ENCODE data around the gene TPRN.

The TPRN gene

DNA sequence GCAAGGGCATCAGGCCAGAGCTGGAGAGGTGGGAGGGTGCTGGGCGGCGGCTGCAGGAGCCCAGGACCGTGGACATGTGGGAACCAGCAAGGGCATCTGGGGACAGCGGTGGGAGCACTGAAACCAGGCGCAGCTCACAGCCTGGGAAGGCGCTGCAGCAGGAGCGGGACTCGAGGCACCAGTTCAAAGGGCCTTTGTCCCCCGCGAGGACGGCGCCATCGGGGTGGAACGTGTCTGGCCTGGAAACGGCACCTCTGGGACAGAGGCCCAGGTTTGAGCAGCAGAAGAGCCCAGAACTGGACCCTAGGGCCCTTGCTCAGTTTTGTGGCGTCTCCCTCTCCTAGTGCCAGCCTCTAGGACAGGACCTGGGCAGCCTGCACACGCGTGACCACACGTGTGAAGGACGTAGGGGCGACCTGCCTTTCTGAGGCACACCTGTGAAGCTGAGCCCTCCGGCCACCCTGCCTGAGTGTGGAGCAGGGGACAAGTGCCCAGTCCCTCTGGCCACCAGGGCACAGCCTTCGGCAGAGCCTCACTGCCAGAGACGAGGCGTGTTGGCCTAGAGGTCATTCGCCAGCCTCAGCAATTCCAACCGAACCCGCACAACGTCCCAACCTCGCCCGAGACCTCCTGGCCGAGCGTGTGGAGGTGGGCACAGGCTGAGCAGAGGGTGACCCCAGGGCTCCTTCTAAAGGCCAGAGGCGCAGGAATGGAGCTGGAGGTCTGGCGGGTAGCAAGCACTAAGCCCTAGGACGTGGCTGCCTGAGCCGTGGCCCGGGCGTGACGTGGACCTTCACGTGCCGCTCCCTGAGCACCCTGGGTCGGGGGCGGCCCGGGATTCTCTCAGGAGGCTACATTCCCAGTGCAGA lies 26.5 kb downstream of the TPRN start:
- no peak for DNase-seq (ENCODE audit: low read depth in 2 of 2, low spot score in 1 of 2)

DNA sequence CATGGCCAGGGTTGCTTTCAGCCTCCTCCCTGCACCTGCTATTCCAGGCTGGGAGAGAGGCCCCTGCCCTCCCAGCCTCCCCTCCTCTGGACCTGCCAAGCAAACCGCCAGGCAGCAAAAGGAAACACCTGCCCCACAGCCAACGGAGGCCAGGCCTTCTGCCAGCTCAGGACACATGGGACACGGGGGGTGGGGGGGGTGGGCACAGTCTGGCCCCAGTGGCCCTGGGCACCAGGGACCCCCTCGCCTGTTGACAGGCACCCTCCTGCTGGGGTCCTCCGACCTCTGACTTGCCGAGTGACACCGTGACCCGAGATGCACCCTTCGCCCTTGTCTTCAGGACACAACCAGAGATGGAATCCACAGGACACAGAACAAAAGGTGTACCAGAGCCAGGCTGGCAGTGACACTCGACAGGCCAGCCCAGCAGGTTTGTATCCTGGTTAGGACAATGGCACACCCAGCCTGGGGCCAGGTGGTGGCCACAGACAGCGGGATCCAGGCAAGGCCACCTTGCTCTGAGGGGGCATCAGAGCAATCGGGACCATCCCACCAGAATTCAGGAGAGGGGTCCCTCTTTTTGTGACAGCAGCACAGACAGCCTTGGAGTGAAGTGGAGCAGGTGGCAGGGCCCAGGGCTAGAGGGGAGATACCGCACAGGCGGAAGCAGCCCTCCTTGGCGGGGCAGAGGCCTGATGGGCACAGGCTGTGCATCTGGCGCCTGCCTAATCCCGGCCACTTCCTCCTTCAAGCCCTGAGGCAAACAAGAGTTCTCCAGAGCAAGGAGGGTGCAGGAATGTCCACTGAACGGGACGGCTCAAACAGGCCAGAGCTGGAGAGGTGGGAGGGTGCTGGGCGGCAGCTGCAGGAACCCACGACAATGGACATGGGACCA lies 27.4 kb downstream of the TPRN start:
- no peak for DNase-seq (ENCODE audit: low read depth in 2 of 2, low spot score in 1 of 2)

DNA sequence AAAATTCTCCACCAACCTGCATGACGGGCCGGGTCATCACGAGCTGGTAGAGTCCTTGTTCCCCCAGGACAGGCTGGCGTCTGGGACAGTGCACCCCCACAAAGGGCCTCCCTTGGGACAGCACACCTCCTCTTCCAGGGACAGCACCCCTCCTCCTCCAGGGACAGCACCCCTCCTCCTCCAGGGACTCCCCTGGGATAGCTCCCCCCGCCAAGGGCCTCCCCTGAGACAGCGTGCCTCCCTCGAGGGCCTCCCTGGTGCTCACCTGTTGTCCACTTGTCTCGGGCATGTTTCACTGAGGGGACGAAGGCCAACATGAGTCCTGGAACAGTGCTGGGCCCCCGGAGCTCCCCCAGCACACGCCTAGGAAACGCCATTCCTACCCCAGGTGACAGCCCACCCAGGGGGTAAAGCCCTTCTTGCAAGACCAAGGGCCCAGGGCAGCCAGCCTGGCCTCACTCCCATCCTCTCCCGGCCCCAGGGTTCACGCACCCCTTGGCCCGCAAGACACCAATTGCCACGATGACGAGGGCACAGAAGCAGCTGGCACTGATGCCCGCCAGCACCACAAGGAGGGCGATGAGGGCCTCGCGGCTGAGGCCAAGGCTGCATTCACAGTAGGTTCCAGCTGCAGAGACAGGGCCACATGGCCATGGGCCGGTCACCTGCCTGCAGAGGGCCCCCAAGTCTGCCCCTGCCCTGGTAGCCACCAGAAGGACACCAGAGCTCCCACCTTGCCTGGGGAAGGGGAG lies 29.2 kb downstream of the TPRN start:
- no peak for DNase-seq (ENCODE audit: low read depth in 2 of 2, low spot score in 1 of 2)

DNA sequence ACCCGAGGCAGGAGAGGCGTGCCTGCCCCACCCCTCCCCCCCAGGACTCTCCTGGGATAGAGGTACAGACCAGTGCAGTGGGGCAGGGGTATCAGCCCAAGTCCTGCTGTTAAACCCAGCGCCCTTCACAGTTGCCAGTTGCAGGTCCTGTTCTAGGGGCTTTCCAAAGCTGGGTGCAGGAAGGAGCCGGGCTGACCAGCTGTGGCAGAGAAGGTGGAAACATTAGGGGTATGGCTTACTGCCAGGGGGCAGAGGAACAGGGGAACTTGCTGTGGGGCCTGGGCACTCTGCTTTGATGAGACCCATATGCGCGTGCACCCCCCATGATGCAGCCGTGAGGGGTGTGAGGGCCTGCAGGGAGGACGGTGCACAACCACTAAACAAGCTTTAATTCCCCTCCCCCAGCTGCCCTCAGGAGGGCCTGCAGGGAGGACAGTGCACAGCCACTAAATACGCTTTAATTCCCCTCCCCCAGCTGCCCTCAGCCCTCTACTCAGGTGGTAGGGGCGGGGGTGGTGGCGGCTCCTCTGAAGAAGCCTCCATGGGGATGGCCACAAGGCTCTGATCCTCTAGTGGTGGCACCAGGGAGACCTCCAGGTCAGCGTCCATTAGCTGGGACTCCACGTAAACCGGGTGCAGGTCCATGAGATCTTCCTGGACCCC lies 29.9 kb downstream of the TPRN start:
- DNase-seq (ENCODE audit: low read depth in 2 of 2, low spot score in 1 of 2): no peak

DNA sequence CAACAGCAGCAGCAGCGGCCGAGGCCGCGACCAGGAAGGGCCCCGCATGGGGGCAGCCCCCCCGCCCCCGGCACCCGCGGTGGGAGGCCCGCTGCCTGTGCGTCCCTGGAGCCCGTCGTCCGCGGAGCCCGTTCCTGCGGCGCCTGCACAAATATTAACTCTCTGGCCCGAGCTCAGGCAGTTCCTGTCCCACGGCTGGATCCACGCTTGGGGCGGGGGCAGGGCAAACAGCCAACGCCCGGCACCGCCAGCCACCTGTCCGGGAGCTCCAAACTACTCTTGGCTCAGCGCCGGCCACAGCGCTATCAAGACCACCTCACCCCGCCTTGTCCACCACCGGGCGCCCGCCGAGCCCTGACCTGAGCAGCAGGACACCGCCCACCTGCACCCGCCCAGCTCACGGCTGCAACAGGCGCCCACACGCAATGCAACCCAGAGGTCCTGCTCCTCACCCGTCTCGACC lies 30.6 kb downstream of the TPRN start, which contains the start of gene LRRC26:
Gene LRRC26, minus strand, starts transcription at position 156 of the 463 bp plus-strand sequence. Its CDS starts 108 bp downstream, at position 48.
- DNase-seq (ENCODE audit: low read depth in 2 of 2, low spot score in 1 of 2): no peak

DNA sequence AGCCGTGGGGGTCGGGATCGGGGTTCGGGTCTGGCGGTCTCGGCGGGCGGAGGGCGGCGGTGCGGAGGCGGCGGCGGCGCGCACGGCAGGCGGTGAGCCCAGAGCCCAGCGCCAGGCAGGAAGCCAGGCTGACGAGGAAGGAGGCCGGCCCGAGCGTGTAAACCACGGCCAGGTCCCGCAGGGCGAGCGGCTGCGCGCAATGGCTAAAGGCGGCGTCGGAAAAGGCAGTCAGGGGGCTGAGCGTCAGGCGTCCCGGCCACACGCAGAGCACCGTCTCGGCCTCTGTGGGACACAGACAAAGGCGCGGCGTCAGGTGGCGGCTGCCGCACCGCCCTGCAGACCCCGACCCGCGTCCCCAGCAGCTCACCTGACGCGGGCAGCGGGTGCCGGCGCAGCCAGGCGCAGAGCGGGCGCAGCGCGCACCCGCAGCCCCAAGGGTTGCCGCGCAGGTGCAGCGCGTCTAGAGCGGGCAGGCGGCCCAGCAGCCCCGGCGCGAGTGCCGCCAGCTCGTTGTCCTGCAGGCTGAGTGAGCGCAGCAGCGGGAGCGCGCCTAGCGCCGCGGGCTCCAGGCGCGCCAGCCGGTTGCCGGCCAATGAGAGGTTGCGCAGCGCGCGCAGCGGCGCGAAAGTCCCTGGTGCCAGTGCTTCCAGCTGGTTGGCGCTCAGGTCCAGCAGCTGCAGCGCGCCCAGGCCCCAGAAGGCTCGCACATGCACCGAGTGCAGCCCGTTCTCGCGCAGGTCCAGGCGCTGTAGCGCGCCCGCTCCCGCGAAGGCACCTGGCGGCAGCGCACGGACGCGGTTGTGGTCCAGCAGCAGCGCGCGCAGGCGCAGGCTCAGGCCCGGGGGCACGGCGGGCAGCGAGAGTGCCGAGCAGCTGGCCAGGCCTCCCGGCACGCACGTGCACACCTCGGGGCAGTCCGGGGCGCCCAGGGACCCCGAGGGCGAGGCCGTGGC lies 31.4 kb downstream of the TPRN start:
- no peak for DNase-seq (ENCODE audit: low read depth in 2 of 2, low spot score in 1 of 2)

DNA sequence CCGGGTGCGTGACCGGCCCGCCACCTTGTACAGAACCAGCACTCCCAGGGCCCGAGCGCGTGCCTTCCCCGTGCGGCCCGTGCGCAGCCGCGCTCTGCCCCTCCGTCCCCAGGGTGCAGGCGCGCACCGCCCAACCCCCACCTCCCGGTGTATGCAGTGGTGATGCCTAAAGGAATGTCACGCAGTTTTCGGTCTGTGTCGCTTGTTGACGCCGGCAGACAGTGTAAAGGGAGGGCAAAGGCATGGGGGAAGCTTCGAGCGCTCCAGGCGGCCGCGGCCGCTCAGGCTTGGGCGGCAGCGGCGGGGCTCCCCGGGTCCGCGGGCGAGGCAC lies 32.0 kb downstream of the TPRN start:
- DNase-seq (ENCODE audit: low read depth in 2 of 2, low spot score in 1 of 2): no peak

DNA sequence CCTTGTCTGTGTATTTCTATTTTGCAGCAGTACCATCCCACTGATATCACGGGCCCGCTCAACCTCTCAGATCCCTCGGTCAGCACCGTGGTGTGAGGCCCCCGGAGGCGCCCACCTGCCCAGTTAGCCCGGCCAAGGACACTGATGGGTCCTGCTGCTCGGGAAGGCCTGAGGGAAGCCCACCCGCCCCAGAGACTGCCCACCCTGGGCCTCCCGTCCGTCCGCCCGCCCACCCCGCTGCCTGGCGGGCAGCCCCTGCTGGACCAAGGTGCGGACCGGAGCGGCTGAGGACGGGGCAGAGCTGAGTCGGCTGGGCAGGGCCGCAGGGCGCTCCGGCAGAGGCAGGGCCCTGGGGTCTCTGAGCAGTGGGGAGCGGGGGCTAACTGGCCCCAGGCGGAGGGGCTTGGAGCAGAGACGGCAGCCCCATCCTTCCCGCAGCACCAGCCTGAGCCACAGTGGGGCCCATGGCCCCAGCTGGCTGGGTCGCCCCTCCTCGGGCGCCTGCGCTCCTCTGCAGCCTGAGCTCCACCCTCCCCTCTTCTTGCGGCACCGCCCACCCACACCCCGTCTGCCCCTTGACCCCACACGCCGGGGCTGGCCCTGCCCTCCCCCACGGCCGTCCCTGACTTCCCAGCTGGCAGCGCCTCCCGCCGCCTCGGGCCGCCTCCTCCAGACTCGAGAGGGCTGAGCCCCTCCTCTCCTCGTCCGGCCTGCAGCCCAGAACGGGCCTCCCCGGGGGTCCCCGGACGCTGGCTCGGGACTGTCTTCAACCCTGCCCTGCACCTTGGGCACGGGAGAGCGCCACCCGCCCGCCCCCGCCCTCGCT lies 32.6 kb downstream of the TPRN start:
- no peak for DNase-seq (ENCODE audit: low read depth in 2 of 2, low spot score in 1 of 2)

DNA sequence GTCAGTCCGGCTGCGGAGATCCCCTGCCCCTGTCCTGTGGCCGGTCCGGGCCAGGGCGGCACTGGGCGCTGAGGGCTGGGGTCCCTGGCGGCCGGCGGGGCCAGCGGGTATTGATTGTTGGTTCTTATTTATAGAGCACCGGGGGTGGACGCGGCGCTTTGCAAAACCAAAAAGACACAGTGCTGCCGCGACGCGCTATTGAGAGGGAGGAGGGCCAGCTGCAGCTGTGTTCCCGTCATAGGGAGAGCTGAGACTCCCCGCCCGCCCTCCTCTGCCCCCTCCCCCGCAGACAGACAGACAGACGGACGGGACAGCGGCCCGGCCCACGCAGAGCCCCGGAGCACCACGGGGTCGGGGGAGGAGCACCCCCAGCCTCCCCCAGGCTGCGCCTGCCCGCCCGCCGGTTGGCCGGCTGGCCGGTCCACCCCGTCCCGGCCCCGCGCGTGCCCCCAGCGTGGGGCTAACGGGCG lies 33.2 kb downstream of the TPRN start:
- DNase-seq (ENCODE audit: low read depth in 2 of 2, low spot score in 1 of 2): no peak

DNA sequence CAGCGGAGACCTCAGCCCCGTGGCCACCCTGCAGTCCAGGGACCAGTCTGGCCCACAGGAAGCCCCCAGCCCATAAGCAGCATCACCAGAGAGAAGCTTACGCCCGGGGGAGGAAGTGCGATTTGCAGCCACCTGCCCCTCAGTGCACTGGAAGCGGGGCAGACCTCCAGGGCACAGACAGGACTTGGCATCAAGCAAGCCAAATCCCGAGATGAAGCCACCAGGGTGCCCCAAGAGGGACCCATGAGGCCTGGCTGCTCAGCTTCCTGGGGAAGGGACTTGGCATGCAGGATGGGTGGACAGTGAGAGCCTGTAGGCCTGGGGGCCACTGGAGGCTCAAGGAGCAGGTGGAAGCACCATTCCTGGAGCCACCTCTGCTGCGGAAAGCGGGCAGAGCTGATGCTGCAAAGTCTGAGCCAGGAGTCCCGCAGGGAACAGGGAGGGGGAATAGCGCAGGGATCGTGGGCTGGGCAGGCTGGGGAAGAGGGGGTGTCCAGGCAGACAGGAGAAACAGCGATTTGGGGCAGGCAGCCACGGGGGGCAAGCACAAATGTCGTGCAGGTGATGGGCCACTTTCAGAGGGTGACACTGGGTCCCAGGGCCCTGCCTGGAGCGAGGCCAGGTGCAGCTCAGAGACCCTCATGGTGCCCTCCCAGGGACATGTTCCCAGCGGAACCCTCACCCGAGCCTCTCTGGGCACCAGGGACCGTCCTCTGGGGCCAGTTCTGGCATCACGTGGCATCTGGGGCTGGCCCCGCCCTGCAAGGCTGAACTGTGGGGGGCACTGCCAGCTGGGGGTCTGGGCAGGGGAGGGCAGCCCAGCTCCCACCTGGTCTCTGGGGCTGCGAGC lies 33.9 kb downstream of the TPRN start:
- no peak for DNase-seq (ENCODE audit: low read depth in 2 of 2, low spot score in 1 of 2)

DNA sequence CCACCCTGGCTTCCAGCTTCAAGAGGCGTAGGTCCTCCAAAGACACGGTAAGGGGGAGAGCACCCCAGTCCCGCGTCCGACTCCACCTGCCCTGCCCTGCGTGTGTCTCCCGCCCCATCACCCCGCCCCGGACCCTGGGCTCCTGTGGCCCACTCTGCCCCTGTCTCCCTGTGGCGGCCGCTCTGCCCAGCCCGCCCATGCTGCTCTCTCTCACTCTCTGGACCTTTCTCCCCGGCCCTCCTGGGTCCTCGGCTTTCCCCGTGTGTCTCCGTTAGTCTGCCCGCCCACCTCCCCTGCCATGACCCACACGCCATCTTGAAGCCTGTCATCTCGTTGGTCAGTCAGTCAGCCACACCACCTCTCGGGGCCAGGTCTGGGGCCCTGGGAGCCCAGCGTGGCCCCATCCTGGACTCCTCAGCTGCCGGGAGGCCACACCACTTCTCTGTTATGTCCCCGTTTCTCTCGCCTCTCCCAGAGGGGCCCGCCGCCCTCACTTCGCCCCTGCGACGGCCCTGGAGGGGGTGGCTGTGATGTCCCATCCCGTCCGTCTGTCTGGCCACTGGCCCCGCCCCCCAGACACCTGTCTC lies 35.2 kb downstream of the TPRN start:
- DNase-seq (ENCODE audit: low read depth in 2 of 2, low spot score in 1 of 2): no peak

DNA sequence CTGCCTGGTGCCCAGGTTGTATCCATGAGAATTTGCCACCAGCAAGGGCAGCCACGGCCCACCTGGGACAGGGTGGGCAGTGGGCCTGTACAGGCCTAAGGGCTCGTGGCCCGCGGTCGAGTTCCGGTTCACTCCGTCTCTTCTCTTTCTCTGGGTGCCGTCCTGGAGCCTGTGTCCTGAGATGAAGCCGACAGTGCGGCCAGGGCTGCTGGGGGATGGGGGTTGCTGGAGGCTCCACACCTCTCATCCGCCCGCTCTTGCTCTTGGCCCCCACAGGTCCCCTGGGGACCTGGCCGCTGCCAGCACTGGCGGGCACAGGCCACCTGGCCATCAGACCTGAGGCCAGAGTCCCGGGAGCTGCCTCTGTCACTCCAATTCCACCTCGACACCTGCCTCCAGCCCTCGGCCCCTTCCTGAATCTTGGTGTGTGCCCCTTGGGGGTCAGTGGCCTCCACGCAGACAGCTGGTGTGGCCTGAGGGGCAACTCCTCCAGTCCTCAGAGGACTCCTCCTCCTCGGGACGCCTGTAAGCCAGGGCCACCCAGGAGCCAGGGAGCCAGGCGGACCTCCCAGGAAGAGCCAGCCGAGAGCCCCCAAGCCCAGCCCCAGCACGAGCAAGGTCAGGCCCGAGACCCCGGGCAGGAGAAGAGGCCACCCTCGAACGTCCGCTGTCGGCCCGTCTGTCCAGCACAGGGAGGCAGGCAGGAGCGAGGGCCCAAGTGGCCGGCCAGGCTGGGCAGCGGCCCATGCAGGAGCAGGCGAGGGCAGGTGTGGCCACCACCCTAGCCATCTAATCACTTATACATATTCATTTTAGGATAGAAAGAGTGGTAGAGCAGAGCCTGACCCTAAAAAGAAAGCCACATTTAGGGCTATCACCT lies 35.9 kb downstream of the TPRN start:
- no peak for DNase-seq (ENCODE audit: low read depth in 2 of 2, low spot score in 1 of 2)

DNA sequence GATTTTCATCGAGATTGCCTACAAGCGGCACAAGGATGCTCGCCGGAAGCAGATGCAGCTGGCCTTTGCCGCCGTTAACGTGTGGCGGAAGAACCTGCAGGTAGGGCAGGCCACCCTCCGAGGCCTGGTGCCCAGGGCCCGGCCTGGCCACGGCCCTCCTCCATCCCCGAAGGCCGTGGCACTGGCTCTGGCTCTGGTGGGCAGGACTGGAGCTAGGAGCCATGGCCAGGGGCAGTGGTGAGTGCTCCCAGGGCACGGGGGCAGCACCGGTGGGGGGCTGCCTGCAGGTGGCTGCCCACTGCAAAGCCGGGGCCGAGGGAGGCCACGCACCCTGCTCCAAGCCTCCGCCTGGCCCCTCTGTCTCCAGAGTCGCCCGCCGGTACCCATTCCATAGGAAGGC lies 36.7 kb downstream of the TPRN start:
- DNase-seq (ENCODE audit: low read depth in 2 of 2, low spot score in 1 of 2): no peak

DNA sequence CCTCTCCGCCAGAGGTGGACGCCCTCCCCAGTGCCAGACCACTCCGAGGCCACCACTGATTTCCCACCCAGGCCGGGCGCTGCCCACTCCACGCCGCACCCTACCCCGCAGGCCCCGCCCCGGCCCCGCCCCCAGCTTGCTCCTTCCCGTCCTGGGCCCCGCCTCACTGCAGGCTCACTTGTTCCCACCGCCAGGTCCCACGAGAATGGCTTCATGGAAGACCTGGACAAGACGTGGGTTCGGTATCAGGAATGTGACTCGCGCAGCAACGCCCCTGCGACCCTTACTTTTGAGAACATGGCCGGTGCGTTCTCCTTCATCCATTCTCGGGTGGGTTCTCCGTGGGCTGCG lies 37.2 kb downstream of the TPRN start:
- no peak for DNase-seq (ENCODE audit: low read depth in 2 of 2, low spot score in 1 of 2)

DNA sequence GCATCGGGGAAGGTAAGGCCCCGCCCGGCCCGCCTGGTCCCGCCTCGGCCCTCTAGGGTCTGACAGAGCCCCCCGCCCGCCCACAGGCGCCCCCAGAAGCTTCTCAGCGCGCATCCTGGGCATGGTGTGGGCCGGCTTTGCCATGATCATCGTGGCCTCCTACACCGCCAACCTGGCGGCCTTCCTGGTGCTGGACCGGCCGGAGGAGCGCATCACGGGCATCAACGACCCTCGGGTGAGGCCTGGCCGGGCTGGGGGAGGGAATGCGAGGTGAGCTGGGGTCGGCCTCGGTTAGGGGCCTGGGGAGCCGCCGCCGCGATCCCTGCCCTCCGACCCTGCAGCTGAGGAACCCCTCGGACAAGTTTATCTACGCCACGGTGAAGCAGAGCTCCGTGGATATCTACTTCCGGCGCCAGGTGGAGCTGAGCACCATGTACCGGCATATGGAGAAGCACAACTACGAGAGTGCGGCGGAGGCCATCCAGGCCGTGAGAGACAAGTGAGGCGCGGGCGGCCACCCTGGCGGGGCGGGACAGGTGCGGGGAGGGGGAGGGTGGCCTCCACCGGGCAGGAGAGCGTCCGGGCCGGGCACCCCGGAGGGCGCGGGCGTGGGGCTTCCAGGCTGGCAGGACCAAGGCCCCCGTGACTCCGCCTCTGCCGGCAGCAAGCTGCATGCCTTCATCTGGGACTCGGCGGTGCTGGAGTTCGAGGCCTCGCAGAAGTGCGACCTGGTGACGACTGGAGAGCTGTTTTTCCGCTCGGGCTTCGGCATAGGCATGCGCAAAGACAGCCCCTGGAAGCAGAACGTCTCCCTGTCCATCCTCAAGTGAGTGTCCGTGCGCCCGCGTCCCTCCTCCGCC lies 37.8 kb downstream of the TPRN start:
- DNase-seq (ENCODE audit: low read depth in 2 of 2, low spot score in 1 of 2): no peak
